SW480 (cell line): ENCODE data around the gene GAST.
"Not testable (repeated sequence)": the region's sequence is repeated elsewhere in the genome, so short reads cannot be mapped to it uniquely, and the experiment has no call there.

Source experiments
- DNase-seq: peaks from one replicate; pipeline ENCODE4 v3.0.0-alpha.2; 2016; ENCODE audit warnings: low spot score

The GAST gene

GRCh38 chr17:41683441-41684007, 28.6 kb upstream of the GAST start:
- DNase-seq: no peak

GRCh38 chr17:41684035-41684434, 28.1 kb upstream of the GAST start:
- DNase-seq: no peak

DNA sequence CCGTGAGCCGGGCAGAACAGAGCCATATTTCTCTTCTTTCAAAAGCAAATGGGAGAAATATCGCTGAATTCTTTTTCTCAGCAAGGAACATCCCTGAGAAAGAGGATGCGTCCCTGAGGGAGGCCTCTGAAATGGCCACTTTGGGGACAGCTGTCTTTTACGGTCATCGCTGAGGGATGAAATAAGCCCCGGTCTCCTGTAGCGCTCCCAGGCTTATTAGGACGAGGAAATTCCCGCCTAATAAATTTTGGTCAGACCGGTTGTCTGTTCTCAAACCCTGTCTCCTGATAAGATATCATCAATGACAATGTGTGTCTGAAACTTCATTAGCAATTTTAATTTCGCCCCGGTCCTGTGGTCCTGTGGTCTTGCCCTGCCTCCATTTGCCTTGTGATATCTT, 26.4 kb upstream of the GAST start:
- DNase-seq: not testable (repeated sequence)

DNA sequence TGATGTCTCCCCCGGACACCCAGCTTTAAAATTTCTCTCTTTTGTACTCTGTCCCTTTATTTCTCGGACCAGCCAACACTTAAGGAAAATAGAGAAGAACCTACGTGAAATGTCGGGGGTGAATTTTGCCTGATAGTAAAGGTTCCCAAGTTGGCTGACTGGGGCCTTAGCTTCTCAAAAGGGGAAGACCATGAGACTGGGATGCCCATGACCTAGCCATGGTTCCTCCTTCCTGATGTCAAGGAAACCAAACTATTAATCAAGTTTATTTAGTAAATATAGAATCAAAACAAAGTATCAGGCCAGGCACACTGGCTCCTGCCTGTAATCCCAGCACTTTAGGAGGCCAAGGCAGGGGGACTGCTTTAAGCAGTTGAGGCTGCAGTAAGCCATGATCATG, 25.9 kb upstream of the GAST start:
- DNase-seq: no peak

- peak; percentile 75 for DNase-seq
These were observed 24.1 kb upstream of the GAST start for GRCh38 chr17:41687828-41688640.

- peak; percentile 99 for DNase-seq
These were observed 23.3 kb upstream of the GAST start, which contains the start of gene EIF1 for GRCh38 chr17:41688641-41689496. TSS of gene EIF1 (plus strand) at chr17:41688885. CDS start at chr17:41689039, 154 bp downstream.

DNA sequence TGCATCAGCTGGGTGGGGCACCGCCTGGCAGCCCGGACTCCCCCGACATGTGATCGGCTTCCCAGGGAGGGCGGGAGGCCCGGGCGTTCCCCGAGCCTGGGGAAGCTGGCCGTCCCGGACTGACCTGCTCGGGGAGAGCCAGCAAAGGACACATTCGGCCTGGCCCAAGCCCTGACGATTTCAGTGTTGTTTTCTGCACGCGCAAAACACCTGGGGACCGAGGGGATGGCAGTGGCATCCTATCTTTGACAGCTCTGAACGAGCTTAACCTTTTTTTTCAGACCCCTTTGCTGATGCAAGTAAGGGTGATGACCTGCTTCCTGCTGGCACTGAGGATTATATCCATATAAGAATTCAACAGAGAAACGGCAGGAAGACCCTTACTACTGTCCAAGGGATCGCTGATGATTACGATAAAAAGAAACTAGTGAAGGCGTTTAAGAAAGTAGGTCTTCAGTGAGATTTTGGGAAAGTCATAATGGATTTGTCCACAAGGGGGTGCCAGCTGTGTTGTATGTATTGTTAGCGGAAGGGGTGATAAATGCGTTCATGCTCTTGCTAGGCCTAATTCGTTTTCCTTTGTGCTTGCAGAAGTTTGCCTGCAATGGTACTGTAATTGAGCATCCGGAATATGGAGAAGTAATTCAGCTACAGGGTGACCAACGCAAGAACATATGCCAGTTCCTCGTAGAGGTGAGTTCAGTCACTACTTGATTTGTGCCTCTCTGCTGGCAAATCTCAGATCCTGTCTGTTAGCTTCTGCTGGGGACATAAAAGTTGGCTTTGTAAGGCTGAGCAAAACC, 22.4 kb upstream of the GAST start:
- peak; percentile 69 for DNase-seq

GRCh38 chr17:41690497-41690896, 21.6 kb upstream of the GAST start:
- no peak for DNase-seq

- no peak for DNase-seq
These were observed 20.9 kb upstream of the GAST start for GRCh38 chr17:41691031-41691777.

DNA sequence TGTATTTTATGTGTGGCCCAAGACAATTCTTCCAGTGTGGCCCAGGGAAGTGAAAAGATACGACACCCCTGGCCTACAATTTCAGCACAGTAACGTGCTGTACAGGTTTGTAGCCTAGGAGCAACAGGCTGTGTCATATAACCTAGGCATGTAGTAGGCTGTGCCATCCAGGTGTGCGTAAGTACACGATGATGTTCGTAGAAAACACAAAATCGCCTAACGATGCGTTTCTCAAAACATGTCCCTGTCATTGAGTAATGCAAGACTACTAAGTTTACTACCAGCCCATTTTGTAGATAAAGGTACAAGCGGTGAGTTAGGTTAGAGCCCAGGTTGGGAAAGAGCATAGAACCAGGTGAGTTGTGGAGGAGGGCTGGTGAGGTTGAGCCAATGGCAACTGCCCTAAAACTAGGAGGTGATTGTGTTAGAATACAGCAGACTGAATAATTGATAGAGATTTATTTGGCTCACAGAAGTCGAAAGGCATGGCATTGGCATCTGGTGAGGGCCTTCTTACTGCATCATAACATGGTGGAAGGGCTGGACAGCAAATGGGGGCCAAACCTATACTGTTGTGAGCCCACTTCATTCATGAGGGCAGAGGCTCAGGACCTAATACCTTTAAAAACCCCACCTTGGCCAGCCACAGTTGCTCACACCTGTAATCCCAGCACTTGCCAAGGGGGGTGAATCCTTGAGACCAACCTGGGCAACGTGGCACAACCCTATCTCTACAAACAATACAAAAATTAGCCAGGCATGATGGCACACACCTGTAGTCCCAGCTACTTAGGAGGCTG, 19.2 kb upstream of the GAST start:
- peak; percentile 33 for DNase-seq

GRCh38 chr17:41695134-41695661, 16.9 kb upstream of the GAST start:
- DNase-seq: peak; percentile 41

GRCh38 chr17:41695954-41696757, 16.0 kb upstream of the GAST start:
- DNase-seq: peak; percentile 83

DNA sequence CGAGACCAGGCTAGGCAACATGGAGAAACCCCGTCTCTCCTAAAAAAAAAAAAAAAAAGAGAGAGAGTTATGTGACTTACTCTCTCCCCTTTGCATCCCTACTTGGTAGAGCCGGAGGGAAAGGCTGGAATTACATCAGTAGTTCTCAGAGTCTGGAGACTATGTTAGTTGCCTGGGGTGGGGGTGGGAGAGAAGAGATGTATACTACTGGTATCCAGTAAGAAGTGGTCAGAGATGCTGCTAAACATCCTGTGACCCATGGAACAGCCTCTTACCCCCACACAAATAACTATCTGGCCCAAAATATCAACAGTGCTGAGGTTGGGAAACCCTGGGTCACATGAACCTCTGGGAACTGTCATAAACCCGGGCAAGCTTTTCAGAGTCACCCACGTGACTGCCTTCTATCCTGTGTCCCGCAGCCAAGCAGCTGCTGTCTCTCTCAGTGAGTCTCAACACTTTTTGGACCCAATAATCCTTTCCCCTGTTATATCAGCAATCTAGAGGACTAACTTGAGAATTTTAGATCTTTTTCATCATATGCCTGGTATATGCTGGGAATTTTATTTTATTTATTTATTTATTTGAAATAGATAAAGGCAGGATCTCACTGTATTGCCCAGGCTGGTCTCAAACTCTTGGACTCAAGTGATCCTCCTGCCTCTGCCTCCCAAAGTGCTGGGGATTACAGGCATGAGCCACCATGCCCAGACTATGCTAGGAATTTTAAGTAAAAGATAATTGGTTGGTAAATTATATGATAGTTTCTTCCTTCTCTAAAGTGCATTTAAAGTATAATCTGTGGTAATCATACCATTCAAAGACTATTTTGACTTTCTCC, 14.8 kb upstream of the GAST start:
- no peak for DNase-seq

GRCh38 chr17:41700843-41701242, 11.3 kb upstream of the GAST start:
- not testable (repeated sequence) for DNase-seq

DNA sequence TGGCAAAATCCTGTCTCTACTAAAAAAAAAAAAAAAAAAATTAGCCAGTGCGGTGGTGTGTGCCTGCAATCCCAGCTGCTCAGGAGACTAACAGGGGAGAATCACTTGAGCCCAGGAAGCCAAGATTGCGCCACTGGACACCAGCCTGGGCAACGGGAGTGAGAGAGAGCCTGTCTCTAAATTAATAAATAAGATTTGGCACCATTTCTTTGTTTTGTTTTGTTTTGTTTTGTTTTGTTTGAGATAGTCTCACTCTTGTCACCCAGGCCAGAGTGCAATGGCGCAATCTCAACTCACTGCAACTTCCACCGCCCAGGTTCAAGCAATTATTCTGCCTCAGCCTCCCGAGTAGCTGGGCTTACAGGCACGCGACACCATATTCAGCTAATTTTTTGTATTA, 9.4 kb upstream of the GAST start:
- no peak for DNase-seq

GRCh38 chr17:41705271-41705991, 6.7 kb upstream of the GAST start:
- no peak for DNase-seq
